ENCODE data around the gene TRA2B. TPM values are rescaled to one million over a fixed set of nuclear protein-coding genes. Genes with fewer than 3 reads are reported as not detected.

TRA2B gene
- total RNA-seq, 1 experiment from 2014 or later: 236 TPM

- TF ChIP-seq SOX15 (CRISPR knock-in tag; IDR thresholded peaks at IDR 0.05) (no peak), E2F1 (CRISPR knock-in tag; IDR thresholded peaks at IDR 0.05) (no peak), PRRX2 (CRISPR knock-in tag; IDR thresholded peaks at IDR 0.05) (no peak), STAT6 (CRISPR knock-in tag; conservative IDR thresholded peaks at IDR 0.05; ENCODE audit: low read depth) (no peak), ZNF425 (CRISPR knock-in tag; conservative IDR thresholded peaks at IDR 0.05) (no peak), OVOL2 (CRISPR knock-in tag; IDR thresholded peaks at IDR 0.05; ENCODE audit: borderline replicate concordance) (no peak), NFE2L1 (CRISPR knock-in tag; IDR thresholded peaks at IDR 0.05) (no peak), CBFB (CRISPR knock-in tag; IDR thresholded peaks at IDR 0.05; ENCODE audit: low read depth) (no peak), RELA (CRISPR knock-in tag; IDR thresholded peaks at IDR 0.05; ENCODE audit: borderline replicate concordance) (no peak), TP53 (CRISPR knock-in tag; IDR thresholded peaks at IDR 0.05) (no peak), NR3C1 (CRISPR knock-in tag; conservative IDR thresholded peaks at IDR 0.05; ENCODE audit: low read depth) (no peak)
Measured at GRCh38 chr3:185958626-185959025, 20.8 kb upstream of the TRA2B start (continued).

GRCh38 chr3:185956244-185956643, 18.4 kb upstream of the TRA2B start:
- H3K36me3 Mint-ChIP-seq: no peaks in the 10 kb centered on the region
- DNase-seq (ENCODE audit: low spot score) (no peak), ATAC-seq (no peak)
- no peaks in the 10 kb centered on the region for H3K27me3 Mint-ChIP-seq (ENCODE audit: low read depth)
- H3K4me1 Mint-ChIP-seq: peaks cover 2% of the 10 kb centered on the region
- peaks cover 10% of the 10 kb centered on the region; the same call in 1 of the 2 replicates for H3K9me3 Mint-ChIP-seq
- H3K27ac Mint-ChIP-seq: no peak overlapping the region
- no peak overlapping the region for H3K4me3 Mint-ChIP-seq
- POLR2A ChIA-PET: no interaction called here
- TF ChIP-seq ETV6 (CRISPR knock-in tag; IDR thresholded peaks at IDR 0.05) (no peak), ZNF416 (CRISPR knock-in tag; IDR thresholded peaks at IDR 0.05) (no peak), ZNF512 (CRISPR knock-in tag; IDR thresholded peaks at IDR 0.05; ENCODE audit: borderline replicate concordance) (no peak), JUN (CRISPR knock-in tag; IDR thresholded peaks at IDR 0.05) (no peak), TEAD1 (CRISPR knock-in tag; IDR thresholded peaks at IDR 0.05) (no peak), RELA (CRISPR knock-in tag; IDR thresholded peaks at IDR 0.05; ENCODE audit: borderline replicate concordance) (no peak), AR (CRISPR knock-in tag; IDR thresholded peaks at IDR 0.05) (no peak), FOXP4 (CRISPR knock-in tag; IDR thresholded peaks at IDR 0.05) (no peak), MLX (CRISPR knock-in tag; IDR thresholded peaks at IDR 0.05) (no peak)
- CTCF ChIA-PET: interaction anchor here (0.5 to 5.4 kb wide), 2 partner anchors 13 to 279 kb away, joined by 4 to 37 read pairs; no protein-coding TSS in a partner anchor
